ENCODE results near the gene POLR3A. TPM values are rescaled to one million over a fixed set of nuclear protein-coding genes. Genes with fewer than 3 reads are reported as not detected.

The POLR3A gene
- total and polyA plus RNA-seq, 2 donors (not counting 1 experiment from before 2014, with no cell fraction given) = 5.4 to 18.4 TPM

DNA sequence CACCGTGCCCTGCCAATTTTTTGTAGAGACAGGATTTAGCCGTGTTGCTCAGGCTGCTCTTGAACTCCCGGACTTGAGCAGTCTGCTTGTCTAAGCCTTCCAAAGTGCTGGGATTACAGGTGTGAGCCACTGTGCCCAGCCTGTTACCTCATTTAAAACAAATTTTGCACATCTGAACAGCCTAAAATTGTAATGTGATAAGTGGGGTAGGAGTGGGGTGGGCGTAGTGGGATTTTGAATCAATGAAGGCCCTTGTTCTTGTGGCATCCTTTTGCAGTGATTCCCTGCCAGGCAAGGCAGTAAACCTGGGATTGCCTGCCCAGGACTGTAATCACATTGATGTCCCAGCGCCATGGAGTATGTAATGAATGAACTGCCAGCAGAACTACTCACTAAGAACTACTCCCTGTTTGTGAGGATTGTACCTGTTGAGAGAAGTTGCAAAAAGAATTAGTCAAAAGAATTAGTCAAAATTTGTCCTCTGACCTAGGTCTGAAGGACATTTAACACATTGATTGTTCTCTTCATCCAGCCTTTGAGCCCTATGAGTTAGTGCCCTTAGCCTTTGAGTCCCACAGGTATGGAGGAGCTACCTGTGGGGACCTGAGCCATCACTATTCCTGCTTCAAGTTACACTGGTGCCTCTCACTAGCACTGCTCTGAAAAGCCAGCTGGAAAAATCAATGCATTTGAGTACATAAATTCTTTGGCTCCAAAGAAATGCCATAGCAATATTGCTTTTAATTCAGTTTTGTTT lies 9.7 kb upstream of the POLR3A start:
- Mint-ChIP-seq H3K4me1 (peaks cover 59% of the 10 kb centered on the region), H3K4me3 (no peak overlapping the region), H3K27me3 (no peaks in the 10 kb centered on the region), H3K27ac (no peak overlapping the region), H3K9me3 (ENCODE audit: insufficient read depth) (no peaks in the 10 kb centered on the region)
- peaks cover 21 to 27% of the 10 kb centered on the region in 2 donors for H3K4me1 ChIP-seq (ENCODE audit: control insufficient read depth in 2 of 2, insufficient read depth in 2 of 2, low read length in 2 of 2)
- H3K27me3 ChIP-seq (replicated peaks in 1 of 4; ENCODE audit: control extremely low read depth in 1 of 4, control insufficient read depth in 3 of 4, insufficient read depth in 4 of 4, low read length in 3 of 4) = no peaks in the 10 kb centered on the region
- H3K9ac ChIP-seq (ENCODE audit: low read length) = no peak overlapping the region
- H2AFZ ChIP-seq (ENCODE audit: insufficient read depth, low read depth, low read length, poor library complexity, severe bottlenecking) = no peak overlapping the region
- ChIA-PET POLR2A (no interaction called here), CTCF (no interaction called here)
- intact Hi-C loops (cut with micrococcal nuclease) = no loop called here
- no peak overlapping the region for H3K27ac ChIP-seq (ENCODE audit: low read length in 2 of 2)
- peaks cover 30% of the 10 kb centered on the region for H3K79me2 ChIP-seq (ENCODE audit: control insufficient read depth, insufficient read depth, low read length)
- WGBS (ENCODE audit: insufficient coverage) = 92% methylated on average over 2 of the region's 5 CpGs
- DNase-seq (no peak), ATAC-seq (ENCODE audit: low read depth) (no peak)
- H3K9me3 ChIP-seq (ENCODE audit: control extremely low read depth in 1 of 3, control insufficient read depth in 2 of 3, insufficient read depth in 1 of 3, low read length in 2 of 3) = no peaks in the 10 kb centered on the region
- no peak overlapping the region for H3K4me3 ChIP-seq (ENCODE audit: control extremely low read depth in 1 of 5, extremely low read depth in 1 of 5, insufficient read depth in 1 of 5, low read depth in 2 of 5, low read length in 4 of 5)
- H3K4me2 ChIP-seq (replicated peaks; ENCODE audit: low read depth, low read length, poor library complexity, severe bottlenecking) = no peak overlapping the region
- H4K20me1 ChIP-seq (ENCODE audit: control insufficient read depth, insufficient read depth, low read length, poor library complexity, severe bottlenecking) = peaks cover 78% of the 10 kb centered on the region
- TF ChIP-seq EZH2 (IDR thresholded peaks at IDR 0.05; ENCODE audit: borderline replicate concordance, insufficient read depth, low read depth, low read length, poor library complexity, severe bottlenecking) = no peak
- TF ChIP-seq, protein P1, sequence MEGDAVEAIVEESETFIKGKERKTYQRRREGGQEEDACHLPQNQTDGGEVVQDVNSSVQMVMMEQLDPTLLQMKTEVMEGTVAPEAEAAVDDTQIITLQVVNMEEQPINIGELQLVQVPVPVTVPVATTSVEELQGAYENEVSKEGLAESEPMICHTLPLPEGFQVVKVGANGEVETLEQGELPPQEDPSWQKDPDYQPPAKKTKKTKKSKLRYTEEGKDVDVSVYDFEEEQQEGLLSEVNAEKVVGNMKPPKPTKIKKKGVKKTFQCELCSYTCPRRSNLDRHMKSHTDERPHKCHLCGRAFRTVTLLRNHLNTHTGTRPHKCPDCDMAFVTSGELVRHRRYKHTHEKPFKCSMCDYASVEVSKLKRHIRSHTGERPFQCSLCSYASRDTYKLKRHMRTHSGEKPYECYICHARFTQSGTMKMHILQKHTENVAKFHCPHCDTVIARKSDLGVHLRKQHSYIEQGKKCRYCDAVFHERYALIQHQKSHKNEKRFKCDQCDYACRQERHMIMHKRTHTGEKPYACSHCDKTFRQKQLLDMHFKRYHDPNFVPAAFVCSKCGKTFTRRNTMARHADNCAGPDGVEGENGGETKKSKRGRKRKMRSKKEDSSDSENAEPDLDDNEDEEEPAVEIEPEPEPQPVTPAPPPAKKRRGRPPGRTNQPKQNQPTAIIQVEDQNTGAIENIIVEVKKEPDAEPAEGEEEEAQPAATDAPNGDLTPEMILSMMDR (IDR thresholded peaks at IDR 0.05) = no peak
- H3K36me3 ChIP-seq (replicated peaks in 1 of 2; ENCODE audit: control extremely low read depth in 1 of 2, control insufficient read depth in 1 of 2, extremely low read depth in 1 of 2, insufficient read depth in 2 of 2, low read length in 1 of 2) = peaks cover 22 to 74% of the 10 kb centered on the region in 2 experiments

DNA sequence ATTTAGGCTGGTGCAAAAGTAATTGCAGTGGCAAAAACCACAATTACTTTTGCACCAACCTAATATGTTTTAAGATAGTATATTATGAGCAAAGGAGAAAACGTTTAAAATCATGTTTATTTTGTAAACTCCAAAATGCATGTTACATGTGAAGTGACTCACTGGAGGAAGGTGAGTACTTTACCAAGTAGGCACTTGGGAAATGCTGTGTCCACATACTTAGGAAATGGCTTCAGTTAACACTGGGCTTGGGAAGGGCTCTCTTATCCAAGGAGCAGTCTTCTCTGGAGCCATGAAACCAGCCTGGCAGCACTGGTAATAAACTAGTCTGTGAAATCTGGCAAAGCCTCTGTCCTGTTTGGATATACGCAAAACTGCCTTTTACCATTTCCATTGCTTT lies 8.8 kb upstream of the POLR3A start:
- DNase-seq (no peak), ATAC-seq (ENCODE audit: low read depth) (no peak)
- Mint-ChIP-seq H3K9me3 (ENCODE audit: insufficient read depth) (no peaks in the 10 kb centered on the region), H3K27ac (no peak overlapping the region), H3K4me3 (no peak overlapping the region), H3K4me1 (peaks cover 64% of the 10 kb centered on the region), H3K27me3 (no peaks in the 10 kb centered on the region)
- H3K79me2 ChIP-seq (ENCODE audit: control insufficient read depth, insufficient read depth, low read length) = peaks cover 30% of the 10 kb centered on the region
- TF ChIP-seq, protein P1 (IDR thresholded peaks at IDR 0.05) = no peak
- no peak for TF ChIP-seq EZH2 (IDR thresholded peaks at IDR 0.05; ENCODE audit: borderline replicate concordance, insufficient read depth, low read depth, low read length, poor library complexity, severe bottlenecking)
- H3K27ac ChIP-seq (ENCODE audit: low read length in 2 of 2) = no peak overlapping the region
- no peak overlapping the region for H3K9ac ChIP-seq (ENCODE audit: low read length)
- H3K9me3 ChIP-seq (ENCODE audit: control extremely low read depth in 1 of 3, control insufficient read depth in 2 of 3, insufficient read depth in 1 of 3, low read length in 2 of 3) = peaks cover 0 to under 1% (median 0%) of the 10 kb centered on the region in 3 donors
- H3K4me2 ChIP-seq (replicated peaks; ENCODE audit: low read depth, low read length, poor library complexity, severe bottlenecking) = no peak overlapping the region
- intact Hi-C loops (cut with micrococcal nuclease) = no loop called here
- POLR2A ChIA-PET = no interaction called here
- H3K27me3 ChIP-seq (replicated peaks in 1 of 4; ENCODE audit: control extremely low read depth in 1 of 4, control insufficient read depth in 3 of 4, insufficient read depth in 4 of 4, low read length in 3 of 4) = no peaks in the 10 kb centered on the region
- H3K4me3 ChIP-seq (ENCODE audit: control extremely low read depth in 1 of 5, extremely low read depth in 1 of 5, insufficient read depth in 1 of 5, low read depth in 2 of 5, low read length in 4 of 5) = no peak overlapping the region
- peaks cover 22 to 74% of the 10 kb centered on the region in 2 experiments for H3K36me3 ChIP-seq (replicated peaks in 1 of 2; ENCODE audit: control extremely low read depth in 1 of 2, control insufficient read depth in 1 of 2, extremely low read depth in 1 of 2, insufficient read depth in 2 of 2, low read length in 1 of 2)
- WGBS (ENCODE audit: insufficient coverage) = no CpG with 5 or more reads among the region's 2 CpGs
- peaks cover 21 to 30% of the 10 kb centered on the region in 2 donors for H3K4me1 ChIP-seq (ENCODE audit: control insufficient read depth in 2 of 2, insufficient read depth in 2 of 2, low read length in 2 of 2)
- CTCF ChIA-PET = interaction anchor here (3.0 kb wide), 1 partner anchor 9 kb away, joined by 29 read pairs; no protein-coding TSS in a partner anchor
- peaks cover 77% of the 10 kb centered on the region for H4K20me1 ChIP-seq (ENCODE audit: control insufficient read depth, insufficient read depth, low read length, poor library complexity, severe bottlenecking)
- H2AFZ ChIP-seq (ENCODE audit: insufficient read depth, low read depth, low read length, poor library complexity, severe bottlenecking) = no peak overlapping the region

Measured in B cell (primary cell).